Activated CD8-positive, alpha-beta T cell treated with anti-CD3 and anti-CD28 coated beads for 36 hours (primary cell): ENCODE results near the gene MALL. TPM values are rescaled to one million over a fixed set of nuclear protein-coding genes. Genes with fewer than 3 reads are reported as not detected.
"Not testable (repeated sequence)": the region's sequence is repeated elsewhere in the genome, so short reads cannot be mapped to it uniquely, and the experiment has no call there.

ENCODE experiments used
- ATAC-seq: fragments of 200-7000 bp; cut with Tn5 transposase; one replicate; pipeline ENCODE4 v1.10.0; 2021; ENCODE audit warnings: mild to moderate bottlenecking, moderate library complexity
- CTCF ChIA-PET: fragments of 350-600 bp; sonication (Branson Sonifier 250); formaldehyde crosslinking; loops from one replicate; lab custom pipeline; 2021; ENCODE audit warnings: antibody characterized with exemption; lab: Charles Lee
- POLR2A ChIA-PET: fragments of 350-600 bp; sonication (Branson Sonifier 250); formaldehyde crosslinking; loops from one replicate; lab custom pipeline; 2021; ENCODE audit warnings: antibody characterized with exemption; lab: Charles Lee
- DNase-seq: peaks from one replicate; pipeline ENCODE4 v3.0.0-alpha.2; 2020
- H3K27ac Mint-ChIP-seq: one replicate; pipeline ENCODE4 v1.8.0; 2021; ENCODE audit warnings: mild to moderate bottlenecking, mixed read lengths
- H3K27me3 Mint-ChIP-seq: one replicate; pipeline ENCODE4 v1.8.0; 2021; ENCODE audit warnings: mixed read lengths
- H3K36me3 Mint-ChIP-seq: one replicate; pipeline ENCODE4 v1.8.0; 2021; ENCODE audit warnings: low read depth, mixed read lengths
- H3K4me1 Mint-ChIP-seq: one replicate; pipeline ENCODE4 v1.8.0; 2021; ENCODE audit warnings: low read depth, mixed read lengths
- H3K4me3 Mint-ChIP-seq: one replicate; pipeline ENCODE4 v1.8.0; 2021; ENCODE audit warnings: mild to moderate bottlenecking, moderate library complexity, mixed read lengths
- H3K9me3 Mint-ChIP-seq: one replicate; pipeline ENCODE4 v1.8.0; 2021; ENCODE audit warnings: mixed read lengths
- CTCF ChIP-seq: fragments of 200-600 bp; IDR thresholded peaks from one replicate; pipeline ENCODE4 v1.8.0; 2022; ENCODE audit warnings: antibody characterized with exemption, mild to moderate bottlenecking
- intact Hi-C: fragments of 100-400 bp; cut with micrococcal nuclease; formaldehyde crosslinking; loops from one replicate; pipeline ENCODE4 v1.10.0; 2022
- total RNA-seq, 2 experiments: library from RNA; stranded (reverse); gene quantifications; one replicate each; pipeline ENCODE4 v1.2.3, GENCODE V29; 2021

The MALL gene
- total RNA-seq, 2 experiments from 2014 or later: not detected

- POLR2A ChIA-PET: no interaction called here
- TF ChIP-seq CTCF: no peak
- intact Hi-C loops: no loop called here
- peaks cover 2% of the 10 kb centered on the region for H3K4me1 Mint-ChIP-seq
- ATAC-seq (no peak), DNase-seq (peak; percentile 24)
- CTCF ChIA-PET: no interaction called here
- no peak overlapping the region for H3K27ac Mint-ChIP-seq
- no peaks in the 10 kb centered on the region for H3K36me3 Mint-ChIP-seq
- H3K4me3 Mint-ChIP-seq: no peak overlapping the region
- peaks cover 52% of the 10 kb centered on the region for H3K27me3 Mint-ChIP-seq
- peaks cover 2% of the 10 kb centered on the region for H3K9me3 Mint-ChIP-seq
These were observed 1.5 kb downstream of the MALL start for GRCh38 chr2:110113961-110114591.

GRCh38 chr2:110108291-110108690 lies 7.3 kb downstream of the MALL start:
- DNase-seq, H3K4me3 Mint-ChIP-seq, H3K4me1 Mint-ChIP-seq, H3K9me3 Mint-ChIP-seq, H3K36me3 Mint-ChIP-seq, POLR2A ChIA-PET, intact Hi-C loops, H3K27ac Mint-ChIP-seq, ATAC-seq: not testable (repeated sequence)
- CTCF ChIA-PET: interaction anchor here (1.5 kb wide), 1 partner anchor 48 kb away, joined by 3 read pairs; no protein-coding TSS in a partner anchor
- peaks cover 50% of the 10 kb centered on the region for H3K27me3 Mint-ChIP-seq

GRCh38 chr2:110107092-110108079 lies 8.2 kb downstream of the MALL start:
- Mint-ChIP-seq H3K9me3 (no peaks in the 10 kb centered on the region), H3K27me3 (peaks cover 47% of the 10 kb centered on the region)

GRCh38 chr2:110106642-110107041 lies 9.0 kb downstream of the MALL start:
- no peak for TF ChIP-seq CTCF
- intact Hi-C loops: no loop called here
- DNase-seq (no peak), ATAC-seq (no peak)
- no peaks in the 10 kb centered on the region for H3K36me3 Mint-ChIP-seq
- ChIA-PET CTCF (no interaction called here), POLR2A (interaction anchor here (1.0 kb wide), 1 partner anchor 17 kb away, joined by 3 read pairs; no protein-coding TSS in a partner anchor)
- H3K4me1 Mint-ChIP-seq: peaks cover 2% of the 10 kb centered on the region
- no peak overlapping the region for H3K4me3 Mint-ChIP-seq
- peaks cover 41% of the 10 kb centered on the region for H3K27me3 Mint-ChIP-seq
- no peaks in the 10 kb centered on the region for H3K9me3 Mint-ChIP-seq
- H3K27ac Mint-ChIP-seq: no peak overlapping the region

More at GRCh38 chr2:110107092-110108079, 8.2 kb downstream of the MALL start:
- ChIA-PET CTCF (interaction anchor here (1.0 to 1.5 kb wide), 2 partner anchors 8 to 49 kb away, joined by 3 read pairs; partner anchors contain the start of gene MALL), POLR2A (interaction anchor here (1.0 kb wide), 1 partner anchor 17 kb away, joined by 3 read pairs; no protein-coding TSS in a partner anchor)
- H3K36me3 Mint-ChIP-seq: no peaks in the 10 kb centered on the region
- DNase-seq: no peak
- TF ChIP-seq CTCF: no peak
- intact Hi-C loops: no loop called here
- no peak overlapping the region for H3K4me3 Mint-ChIP-seq
- H3K4me1 Mint-ChIP-seq: peaks cover 2% of the 10 kb centered on the region
- ATAC-seq: no peak
- no peak overlapping the region for H3K27ac Mint-ChIP-seq

GRCh38 chr2:110105608-110106467 lies 9.8 kb downstream of the MALL start:
- H3K27ac Mint-ChIP-seq: no peak overlapping the region
- ATAC-seq: peak; percentile 72
- peaks cover 38% of the 10 kb centered on the region for H3K27me3 Mint-ChIP-seq
- no peak overlapping the region for H3K4me3 Mint-ChIP-seq
- no peaks in the 10 kb centered on the region for H3K36me3 Mint-ChIP-seq
- POLR2A ChIA-PET: interaction anchor here (0.6 to 1.0 kb wide), 2 partner anchors 18 to 23 kb away, joined by 3 read pairs; no protein-coding TSS in a partner anchor
- DNase-seq: peak; percentile 10
- no peak for TF ChIP-seq CTCF
- no peaks in the 10 kb centered on the region for H3K9me3 Mint-ChIP-seq
- peaks cover 5% of the 10 kb centered on the region for H3K4me1 Mint-ChIP-seq
- intact Hi-C loops: no loop called here
- CTCF ChIA-PET: no interaction called here
